ENCODE measurements around the gene ATRAID.
A peak's percentile ranks its signal among the peaks of the same experiment; 100 is the strongest.

Gene ATRAID

DNA sequence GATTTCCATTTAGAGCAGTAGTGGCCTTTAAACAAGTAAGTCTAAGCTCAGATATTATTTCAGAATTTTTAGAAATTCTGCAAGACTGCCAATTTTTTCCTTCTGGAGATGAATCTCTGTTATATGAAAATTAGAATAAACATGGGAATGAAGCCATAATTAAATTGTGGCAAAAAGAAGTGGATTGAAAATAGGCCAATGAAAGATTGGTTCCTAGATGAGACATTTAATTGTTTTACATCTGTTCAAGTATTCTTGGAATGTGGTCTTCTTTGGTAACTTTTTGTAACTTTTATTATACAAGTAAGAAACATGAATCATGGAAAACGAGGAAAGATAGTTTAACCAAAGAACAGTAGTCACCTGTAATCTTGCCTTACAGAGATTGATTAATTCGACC lies 15.7 kb downstream of the ATRAID start:
- Histone ChIP-seq H3K14ac (ENCODE audit: low read length) (no peak overlapping the region), H3K79me1 (ENCODE audit: low read depth, low read length) (peaks cover 3% of the 10 kb centered on the region), H3K23ac (ENCODE audit: low read depth, low read length, poor library complexity) (no peak overlapping the region), H3K4me3 (ENCODE audit: low read length in 2 of 2) (no peak overlapping the region), H3K9ac (ENCODE audit: low read depth, low read length, poor library complexity) (no peak overlapping the region), H3K4me2 (ENCODE audit: insufficient read depth, low read length, poor library complexity, severe bottlenecking) (no peak overlapping the region), H2BK12ac (ENCODE audit: low read length) (no peak overlapping the region), H3K4ac (ENCODE audit: low read length) (no peak overlapping the region), H3K27me3 (ENCODE audit: control insufficient read depth in 3 of 3, insufficient read depth in 3 of 3, low read depth in 1 of 3, low read length in 3 of 3) (no peaks in the 10 kb centered on the region), H2AK5ac (ENCODE audit: low read depth, low read length) (no peak overlapping the region), H3K4me1 (ENCODE audit: control insufficient read depth in 2 of 2, insufficient read depth in 1 of 2, low read depth in 1 of 2, low read length in 2 of 2) (no peaks in the 10 kb centered on the region), H3K9me3 (replicated peaks in 1 of 2; ENCODE audit: control insufficient read depth in 2 of 2, insufficient read depth in 1 of 2, low read depth in 1 of 2, low read length in 2 of 2) (peaks cover 0 to 2% of the 10 kb centered on the region in 2 donors), H4K91ac (ENCODE audit: low read depth, low read length, poor library complexity) (no peak overlapping the region), H2AFZ (ENCODE audit: low read length) (no peak overlapping the region), H2BK5ac (ENCODE audit: low read length) (no peak overlapping the region), H2BK15ac (ENCODE audit: low read length) (no peak overlapping the region), H3K18ac (ENCODE audit: low read length) (no peak overlapping the region), H3K36me3 (replicated peaks in 1 of 2; ENCODE audit: control insufficient read depth in 2 of 2, insufficient read depth in 2 of 2, low read length in 2 of 2) (peaks cover 60 to 97% of the 10 kb centered on the region in 2 donors), H3K27ac (replicated peaks; ENCODE audit: low read length) (no peak overlapping the region), H4K8ac (ENCODE audit: low read depth, low read length) (no peak overlapping the region), H2BK120ac (ENCODE audit: low read depth, low read length) (no peak overlapping the region)
- no peak for DNase-seq (ENCODE audit: low spot score)
- no CpG with 5 or more reads among the region's 2 CpGs for WGBS, 2 donors (ENCODE audit: extremely low coverage in 2 of 2, insufficient read length in 2 of 2, insufficient replicate concordance in 1 of 2)

DNA sequence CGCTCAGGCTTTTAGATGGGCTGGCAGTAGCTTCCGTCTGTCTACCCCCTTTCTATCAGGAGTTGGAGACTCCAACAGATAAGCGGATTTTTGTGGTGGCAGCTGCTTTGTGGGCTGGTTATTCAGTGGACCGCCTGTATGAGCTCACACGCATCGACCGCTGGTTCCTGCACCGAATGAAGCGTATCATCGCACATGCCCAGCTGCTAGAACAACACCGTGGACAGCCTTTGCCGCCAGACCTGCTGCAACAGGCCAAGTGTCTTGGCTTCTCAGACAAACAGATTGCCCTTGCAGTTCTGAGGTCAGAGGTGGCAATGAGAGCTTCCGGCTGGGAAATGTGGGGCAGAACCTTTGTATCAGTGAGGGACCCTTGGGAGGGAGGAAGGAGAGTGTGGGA lies 20.1 kb downstream of the ATRAID start:
- Histone ChIP-seq H2BK5ac (ENCODE audit: low read length) (no peak overlapping the region), H3K4me1 (ENCODE audit: control insufficient read depth in 2 of 2, insufficient read depth in 1 of 2, low read depth in 1 of 2, low read length in 2 of 2) (no peaks in the 10 kb centered on the region), H2AFZ (ENCODE audit: low read length) (no peak overlapping the region), H3K23ac (ENCODE audit: low read depth, low read length, poor library complexity) (no peak overlapping the region), H4K8ac (ENCODE audit: low read depth, low read length) (no peak overlapping the region), H3K36me3 (replicated peaks in 1 of 2; ENCODE audit: control insufficient read depth in 2 of 2, insufficient read depth in 2 of 2, low read length in 2 of 2) (peaks cover 63 to 97% of the 10 kb centered on the region in 2 donors), H2AK5ac (ENCODE audit: low read depth, low read length) (no peak overlapping the region), H3K79me1 (ENCODE audit: low read depth, low read length) (no peaks in the 10 kb centered on the region), H3K9ac (ENCODE audit: low read depth, low read length, poor library complexity) (no peak overlapping the region), H2BK120ac (ENCODE audit: low read depth, low read length) (no peak overlapping the region), H4K91ac (ENCODE audit: low read depth, low read length, poor library complexity) (no peak overlapping the region), H3K4me2 (ENCODE audit: insufficient read depth, low read length, poor library complexity, severe bottlenecking) (no peak overlapping the region), H3K18ac (ENCODE audit: low read length) (no peak overlapping the region), H3K4me3 (ENCODE audit: low read length in 2 of 2) (peak overlapping the region in 1 of 2 donors; percentile 44), H3K27ac (replicated peaks; ENCODE audit: low read length) (no peak overlapping the region), H2BK12ac (ENCODE audit: low read length) (no peak overlapping the region), H3K14ac (ENCODE audit: low read length) (no peak overlapping the region), H2BK15ac (ENCODE audit: low read length) (no peak overlapping the region), H3K4ac (ENCODE audit: low read length) (no peak overlapping the region), H3K27me3 (ENCODE audit: control insufficient read depth in 3 of 3, insufficient read depth in 3 of 3, low read depth in 1 of 3, low read length in 3 of 3) (no peaks in the 10 kb centered on the region), H3K9me3 (replicated peaks in 1 of 2; ENCODE audit: control insufficient read depth in 2 of 2, insufficient read depth in 1 of 2, low read depth in 1 of 2, low read length in 2 of 2) (no peaks in the 10 kb centered on the region)
- no peak for DNase-seq (ENCODE audit: low spot score)
- WGBS, 2 donors (ENCODE audit: extremely low coverage in 2 of 2, insufficient read length in 2 of 2, insufficient replicate concordance in 1 of 2) = no CpG with 5 or more reads among the region's 13 CpGs

DNA sequence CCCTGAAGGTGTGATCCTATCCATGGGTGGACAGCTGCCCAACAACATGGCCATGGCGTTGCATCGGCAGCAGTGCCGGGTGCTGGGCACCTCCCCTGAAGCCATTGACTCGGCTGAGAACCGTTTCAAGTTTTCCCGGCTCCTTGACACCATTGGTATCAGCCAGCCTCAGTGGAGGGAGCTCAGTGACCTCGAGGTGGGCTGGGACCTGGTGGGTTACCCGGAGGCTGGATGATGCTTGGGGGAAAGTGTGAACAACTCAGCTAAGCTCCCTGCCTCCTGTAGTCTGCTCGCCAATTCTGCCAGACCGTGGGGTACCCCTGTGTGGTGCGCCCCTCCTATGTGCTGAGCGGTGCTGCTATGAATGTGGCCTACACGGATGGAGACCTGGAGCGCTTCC lies 21.5 kb downstream of the ATRAID start:
- Histone ChIP-seq H4K91ac (ENCODE audit: low read depth, low read length, poor library complexity) (no peak overlapping the region), H2BK5ac (ENCODE audit: low read length) (no peak overlapping the region), H3K9ac (ENCODE audit: low read depth, low read length, poor library complexity) (no peak overlapping the region), H2AK5ac (ENCODE audit: low read depth, low read length) (no peak overlapping the region), H3K18ac (ENCODE audit: low read length) (no peak overlapping the region), H3K4me3 (ENCODE audit: low read length in 2 of 2) (no peak overlapping the region), H3K36me3 (replicated peaks in 1 of 2; ENCODE audit: control insufficient read depth in 2 of 2, insufficient read depth in 2 of 2, low read length in 2 of 2) (peaks cover 71 to 97% of the 10 kb centered on the region in 2 donors), H3K4ac (ENCODE audit: low read length) (no peak overlapping the region), H2AFZ (ENCODE audit: low read length) (no peak overlapping the region), H3K23ac (ENCODE audit: low read depth, low read length, poor library complexity) (no peak overlapping the region), H3K14ac (ENCODE audit: low read length) (no peak overlapping the region), H3K4me2 (ENCODE audit: insufficient read depth, low read length, poor library complexity, severe bottlenecking) (no peak overlapping the region), H3K4me1 (ENCODE audit: control insufficient read depth in 2 of 2, insufficient read depth in 1 of 2, low read depth in 1 of 2, low read length in 2 of 2) (no peaks in the 10 kb centered on the region), H3K27me3 (ENCODE audit: control insufficient read depth in 3 of 3, insufficient read depth in 3 of 3, low read depth in 1 of 3, low read length in 3 of 3) (no peaks in the 10 kb centered on the region), H2BK120ac (ENCODE audit: low read depth, low read length) (no peak overlapping the region), H3K27ac (replicated peaks; ENCODE audit: low read length) (no peak overlapping the region), H3K79me1 (ENCODE audit: low read depth, low read length) (peaks cover 2% of the 10 kb centered on the region), H2BK15ac (ENCODE audit: low read length) (no peak overlapping the region), H2BK12ac (ENCODE audit: low read length) (no peak overlapping the region), H4K8ac (ENCODE audit: low read depth, low read length) (no peak overlapping the region), H3K9me3 (replicated peaks in 1 of 2; ENCODE audit: control insufficient read depth in 2 of 2, insufficient read depth in 1 of 2, low read depth in 1 of 2, low read length in 2 of 2) (no peaks in the 10 kb centered on the region)
- WGBS, 2 donors (ENCODE audit: extremely low coverage in 2 of 2, insufficient read length in 2 of 2, insufficient replicate concordance in 1 of 2) = no CpG with 5 or more reads among the region's 14 CpGs
- DNase-seq (ENCODE audit: low spot score) = no peak

DNA sequence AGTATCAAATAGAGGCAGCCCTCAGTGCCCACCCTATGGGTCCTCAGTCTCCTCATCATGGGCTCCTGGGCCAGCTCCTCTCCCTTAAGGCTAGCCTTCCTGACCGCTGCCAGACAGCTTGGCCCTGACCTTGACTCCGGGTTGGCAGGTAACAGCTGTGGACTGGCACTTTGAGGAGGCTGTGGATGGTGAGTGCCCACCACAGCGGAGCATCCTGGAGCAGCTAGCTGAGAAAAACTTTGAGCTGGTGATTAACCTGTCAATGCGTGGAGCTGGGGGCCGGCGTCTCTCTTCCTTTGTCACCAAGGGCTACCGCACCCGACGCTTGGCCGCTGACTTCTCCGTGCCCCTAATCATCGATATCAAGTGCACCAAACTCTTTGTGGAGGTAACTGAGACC lies 24.3 kb downstream of the ATRAID start:
- H3K9ac ChIP-seq (ENCODE audit: low read depth, low read length, poor library complexity) = no peak overlapping the region
- no peak overlapping the region for H3K18ac ChIP-seq (ENCODE audit: low read length)
- peaks cover 91 to 100% of the 10 kb centered on the region in 2 donors for H3K36me3 ChIP-seq (replicated peaks in 1 of 2; ENCODE audit: control insufficient read depth in 2 of 2, insufficient read depth in 2 of 2, low read length in 2 of 2)
- no peak overlapping the region for H3K4ac ChIP-seq (ENCODE audit: low read length)
- no peak overlapping the region for H2AK5ac ChIP-seq (ENCODE audit: low read depth, low read length)
- H3K27me3 ChIP-seq (ENCODE audit: control insufficient read depth in 3 of 3, insufficient read depth in 3 of 3, low read depth in 1 of 3, low read length in 3 of 3) = no peaks in the 10 kb centered on the region
- peaks cover 0 to 2% of the 10 kb centered on the region in 2 donors for H3K9me3 ChIP-seq (replicated peaks in 1 of 2; ENCODE audit: control insufficient read depth in 2 of 2, insufficient read depth in 1 of 2, low read depth in 1 of 2, low read length in 2 of 2)
- H3K14ac ChIP-seq (ENCODE audit: low read length) = no peak overlapping the region
- no CpG with 5 or more reads among the region's 12 CpGs for WGBS, 2 donors (ENCODE audit: extremely low coverage in 2 of 2, insufficient read length in 2 of 2, insufficient replicate concordance in 1 of 2)
- no peak overlapping the region for H3K4me2 ChIP-seq (ENCODE audit: insufficient read depth, low read length, poor library complexity, severe bottlenecking)
- H4K8ac ChIP-seq (ENCODE audit: low read depth, low read length) = no peak overlapping the region
- H2AFZ ChIP-seq (ENCODE audit: low read length) = no peak overlapping the region
- DNase-seq (ENCODE audit: low spot score) = no peak
- H2BK12ac ChIP-seq (ENCODE audit: low read length) = no peak overlapping the region
- H3K4me1 ChIP-seq (ENCODE audit: control insufficient read depth in 2 of 2, insufficient read depth in 1 of 2, low read depth in 1 of 2, low read length in 2 of 2) = no peaks in the 10 kb centered on the region
- no peak overlapping the region for H3K4me3 ChIP-seq (ENCODE audit: low read length in 2 of 2)
- H2BK15ac ChIP-seq (ENCODE audit: low read length) = no peak overlapping the region
- H2BK5ac ChIP-seq (ENCODE audit: low read length) = no peak overlapping the region
- H4K91ac ChIP-seq (ENCODE audit: low read depth, low read length, poor library complexity) = no peak overlapping the region
- H3K23ac ChIP-seq (ENCODE audit: low read depth, low read length, poor library complexity) = no peak overlapping the region
- no peak overlapping the region for H3K27ac ChIP-seq (replicated peaks; ENCODE audit: low read length)
- peaks cover 2% of the 10 kb centered on the region for H3K79me1 ChIP-seq (ENCODE audit: low read depth, low read length)
- no peak overlapping the region for H2BK120ac ChIP-seq (ENCODE audit: low read depth, low read length)

Data from neuronal stem cell (in vitro differentiated cells).